DND-41 (cell line): ENCODE data around the gene GNLY.

Experiments
- ATAC-seq: fragments of 200-7000 bp; cut with Tn5 transposase; 3 replicates; pipeline ENCODE4 v1.9.1; 2021; ENCODE audit warnings: low read depth; ENCODE audit not compliant: insufficient read depth
- DNase-seq: peaks from one replicate; pipeline ENCODE4 v3.0.0-alpha.2; 2020
- H2AFZ ChIP-seq: 2 replicates; pipeline ENCODE4 v1.6.0; 2012; ENCODE audit warnings: low read depth, low read length
- H3K27ac ChIP-seq: 2 replicates; pipeline ENCODE4 v1.5.1; 2012; ENCODE audit warnings: low read length, inconsistent platforms
- H3K27me3 ChIP-seq: fragments of 200-600 bp; sonication (generic); 2 replicates; pipeline ENCODE4 v1.6.0; 2012; ENCODE audit warnings: low read length, mild to moderate bottlenecking, inconsistent platforms; ENCODE audit not compliant: insufficient read depth, poor library complexity
- H3K36me3 ChIP-seq: 2 replicates; pipeline ENCODE4 v1.5.1; 2012; ENCODE audit warnings: low read length, inconsistent platforms; ENCODE audit not compliant: insufficient read depth
- H3K4me1 ChIP-seq: 2 replicates; pipeline ENCODE4 v1.5.1; 2012; ENCODE audit warnings: mild to moderate bottlenecking, low read length; ENCODE audit not compliant: insufficient read depth
- H3K4me2 ChIP-seq: 2 replicates; pipeline ENCODE4 v1.6.0; 2012; ENCODE audit warnings: mild to moderate bottlenecking, moderate library complexity, low read length, inconsistent platforms; ENCODE audit not compliant: insufficient read depth
- H3K4me3 ChIP-seq, 2 experiments: fragments of 200-600 bp in 1 of 2; shearing (Covaris generic) in 1 of 2; 2 replicates each; pipeline ENCODE4 v1.5.1; 2012 to 2016; ENCODE audit warnings: inconsistent platforms in 2 of 2, low read length in 2 of 2, mild to moderate bottlenecking in 2 of 2, low read depth in 1 of 2, moderate library complexity in 1 of 2
- H3K79me2 ChIP-seq: 2 replicates; pipeline ENCODE4 v1.6.0; 2012; ENCODE audit warnings: low read length, inconsistent platforms; ENCODE audit not compliant: insufficient read depth
- H3K9ac ChIP-seq: 2 replicates; pipeline ENCODE4 v1.6.0; 2012; ENCODE audit warnings: low read depth, mild to moderate bottlenecking, inconsistent platforms, low read length, moderate library complexity
- H3K9me3 ChIP-seq: 2 replicates; pipeline ENCODE4 v1.5.1; 2012; ENCODE audit warnings: low read length, moderate library complexity, mild to moderate bottlenecking, inconsistent platforms; ENCODE audit not compliant: insufficient read depth, severe bottlenecking
- H4K20me1 ChIP-seq: 2 replicates; pipeline ENCODE4 v1.6.0; 2012; ENCODE audit warnings: low read length; ENCODE audit not compliant: insufficient read depth
- EZH2 ChIP-seq: IDR thresholded peaks from 3 replicates; pipeline ENCODE4 v1.6.1; 2012; ENCODE audit warnings: borderline replicate concordance, low read depth, mild to moderate bottlenecking, moderate library complexity, low read length, inconsistent platforms; ENCODE audit not compliant: severe bottlenecking
- TF ChIP-seq, protein P1 (sequence below): IDR thresholded peaks from 2 replicates; pipeline ENCODE4 v1.5.1; 2012; ENCODE audit warnings: borderline replicate concordance, low read length, moderate library complexity, mild to moderate bottlenecking; ENCODE audit not compliant: poor library complexity, severe bottlenecking; ENCODE audit errors: extremely low read depth

GNLY gene

DNA sequence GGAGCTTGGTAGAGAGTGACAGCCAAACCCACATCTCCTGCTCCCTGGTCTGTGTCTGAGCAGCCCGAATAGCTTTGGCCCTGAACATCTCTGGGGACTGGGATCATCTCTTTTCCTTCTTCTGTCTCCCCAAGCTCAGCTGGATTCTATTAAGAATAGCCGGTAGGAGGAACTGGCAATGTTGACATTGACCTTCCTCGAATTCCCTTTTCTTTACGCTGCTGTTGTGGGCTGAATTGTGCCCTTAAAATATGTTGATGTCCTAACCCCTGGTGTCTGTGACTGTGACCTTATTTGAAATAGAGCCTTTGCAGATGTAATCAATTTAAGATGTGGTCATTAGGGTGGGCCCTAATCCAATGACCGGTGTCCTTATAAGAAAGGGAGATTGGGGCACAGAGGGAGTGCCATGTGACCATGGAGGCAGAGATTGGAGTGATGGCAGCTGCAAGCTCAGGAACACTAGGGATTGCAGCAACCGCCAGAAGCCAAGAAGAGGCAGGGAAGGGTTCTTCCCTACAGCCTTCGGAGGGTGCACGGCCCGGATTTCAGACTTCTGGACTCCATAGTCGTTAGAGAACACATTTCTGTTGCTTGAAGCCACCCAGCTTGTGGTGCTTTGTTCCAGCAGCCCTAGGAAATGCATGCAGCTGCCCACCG lies 20.3 kb upstream of the GNLY start:
- H2AFZ ChIP-seq, result no peak overlapping the region
- no peaks in the 10 kb centered on the region for H3K79me2 ChIP-seq
- H3K9me3 ChIP-seq, result no peaks in the 10 kb centered on the region
- H3K36me3 ChIP-seq, result no peaks in the 10 kb centered on the region
- no peak overlapping the region for H3K4me2 ChIP-seq
- no peak overlapping the region for H3K4me3 ChIP-seq
- H4K20me1 ChIP-seq, result no peaks in the 10 kb centered on the region
- H3K27ac ChIP-seq, result no peak overlapping the region
- H3K27me3 ChIP-seq, result no peaks in the 10 kb centered on the region
- H3K4me1 ChIP-seq, result no peaks in the 10 kb centered on the region
- H3K9ac ChIP-seq, result no peak overlapping the region
- no peak for TF ChIP-seq EZH2
- TF ChIP-seq, protein P1, sequence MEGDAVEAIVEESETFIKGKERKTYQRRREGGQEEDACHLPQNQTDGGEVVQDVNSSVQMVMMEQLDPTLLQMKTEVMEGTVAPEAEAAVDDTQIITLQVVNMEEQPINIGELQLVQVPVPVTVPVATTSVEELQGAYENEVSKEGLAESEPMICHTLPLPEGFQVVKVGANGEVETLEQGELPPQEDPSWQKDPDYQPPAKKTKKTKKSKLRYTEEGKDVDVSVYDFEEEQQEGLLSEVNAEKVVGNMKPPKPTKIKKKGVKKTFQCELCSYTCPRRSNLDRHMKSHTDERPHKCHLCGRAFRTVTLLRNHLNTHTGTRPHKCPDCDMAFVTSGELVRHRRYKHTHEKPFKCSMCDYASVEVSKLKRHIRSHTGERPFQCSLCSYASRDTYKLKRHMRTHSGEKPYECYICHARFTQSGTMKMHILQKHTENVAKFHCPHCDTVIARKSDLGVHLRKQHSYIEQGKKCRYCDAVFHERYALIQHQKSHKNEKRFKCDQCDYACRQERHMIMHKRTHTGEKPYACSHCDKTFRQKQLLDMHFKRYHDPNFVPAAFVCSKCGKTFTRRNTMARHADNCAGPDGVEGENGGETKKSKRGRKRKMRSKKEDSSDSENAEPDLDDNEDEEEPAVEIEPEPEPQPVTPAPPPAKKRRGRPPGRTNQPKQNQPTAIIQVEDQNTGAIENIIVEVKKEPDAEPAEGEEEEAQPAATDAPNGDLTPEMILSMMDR, result no peak
- ATAC-seq (no peak), DNase-seq (no peak)

DNA sequence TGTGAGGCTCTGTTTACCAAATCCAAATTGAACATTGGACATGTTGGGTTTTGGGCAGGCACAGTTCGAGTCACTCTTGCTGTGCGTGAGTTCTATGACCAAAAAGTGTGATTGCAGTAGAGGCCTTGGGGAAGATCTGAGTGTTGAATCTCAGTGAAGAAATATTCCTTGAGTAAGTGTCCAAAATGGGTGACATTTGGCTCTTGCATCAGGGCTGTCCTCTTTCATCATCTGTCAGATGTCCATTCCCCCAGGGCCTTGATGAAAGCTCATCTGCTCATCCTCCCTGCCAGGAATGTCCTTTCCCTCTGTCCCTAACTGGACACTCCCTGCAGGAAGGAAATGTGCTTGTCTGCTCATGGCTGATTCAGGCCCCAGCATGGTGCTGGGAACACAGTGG lies 19.7 kb upstream of the GNLY start:
- H4K20me1 ChIP-seq, result no peaks in the 10 kb centered on the region
- H3K4me3 ChIP-seq, result no peak overlapping the region

DNA sequence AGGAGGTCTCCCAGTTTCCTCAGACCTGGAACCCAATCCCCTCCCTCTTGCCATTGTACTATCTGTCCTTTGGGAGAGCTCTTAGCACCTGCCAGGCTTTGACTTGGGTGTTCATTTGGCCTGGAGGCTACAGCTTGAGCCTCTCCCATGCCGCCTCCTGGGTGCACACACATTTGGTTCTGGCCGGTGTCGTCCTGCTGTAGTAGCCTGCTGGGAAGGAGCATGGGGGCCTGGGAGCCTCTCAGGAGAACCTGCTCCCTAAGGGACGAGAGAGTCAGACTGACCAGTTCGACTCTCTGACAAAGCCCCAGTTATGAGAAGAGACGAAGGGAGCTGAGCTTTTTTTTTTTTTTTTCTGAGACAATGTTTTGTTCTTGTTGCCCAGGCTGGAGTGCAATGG lies 18.7 kb upstream of the GNLY start:
- no peak for ATAC-seq
- Histone ChIP-seq H3K27ac (no peak overlapping the region), H3K4me1 (no peaks in the 10 kb centered on the region), H3K4me3 (no peak overlapping the region), H3K9me3 (no peaks in the 10 kb centered on the region), H2AFZ (no peak overlapping the region), H3K9ac (no peak overlapping the region), H4K20me1 (no peaks in the 10 kb centered on the region), H3K79me2 (no peaks in the 10 kb centered on the region), H3K4me2 (no peak overlapping the region), H3K27me3 (no peaks in the 10 kb centered on the region), H3K36me3 (no peaks in the 10 kb centered on the region)
- no peak for TF ChIP-seq EZH2
- TF ChIP-seq, protein P1, result no peak
- DNase-seq, result no peak

More for the DNA sequence above, 19.7 kb upstream of the GNLY start:
- Histone ChIP-seq H3K27me3 (no peaks in the 10 kb centered on the region), H3K9ac (no peak overlapping the region), H3K79me2 (no peaks in the 10 kb centered on the region), H3K9me3 (no peaks in the 10 kb centered on the region), H3K4me2 (no peak overlapping the region), H3K27ac (no peak overlapping the region), H2AFZ (no peak overlapping the region), H3K36me3 (no peaks in the 10 kb centered on the region), H3K4me1 (no peaks in the 10 kb centered on the region)
- DNase-seq, result no peak
- ATAC-seq, result no peak
- TF ChIP-seq, protein P1, result no peak
- TF ChIP-seq EZH2, result no peak
